Heart left ventricle (tissue), 16 donors: Measurements from ENCODE around the gene PTPRN2. TPM values are rescaled to one million over a fixed set of nuclear protein-coding genes. Genes with fewer than 3 reads are reported as not detected.
A peak's percentile ranks its signal among the peaks of the same experiment; 100 is the strongest.

ENCODE experiments used
- ATAC-seq, 4 donors: fragments of 200-7000 bp; cut with Tn5 transposase; one replicate each; pipeline ENCODE4 v1.9.1; 2020 to 2022; ENCODE audit warnings: moderate library complexity in 4 of 4, mild to moderate bottlenecking in 3 of 4, moderate number of reproducible peaks in 1 of 4
- DNase-seq, 5 donors: peaks; one replicate each; pipeline ENCODE4 v3.0.0-alpha.2; 2020
- H3K27ac ChIP-seq, 12 donors: fragments of 200-600 bp; sonication (generic) in 4 of 12; one replicate each; pipeline versions ENCODE4 v1.5.0 to v1.8.0; 2016 to 2022; ENCODE audit warnings: mild to moderate bottlenecking in 2 of 12
- H3K27me3 ChIP-seq, 9 donors: fragments of 200-600 bp; sonication (generic) in 2 of 9; one replicate each; pipeline versions ENCODE4 v1.5.1 to v1.8.0; 2016 to 2022; ENCODE audit warnings: mild to moderate bottlenecking in 3 of 9
- H3K36me3 ChIP-seq, 9 donors: fragments of 200-600 bp; sonication (generic) in 2 of 9; one replicate each; pipeline versions ENCODE4 v1.5.0 to v1.8.0; 2018 to 2022; ENCODE audit warnings: mild to moderate bottlenecking in 2 of 9
- H3K4me1 ChIP-seq, 12 donors: fragments of 200-600 bp; sonication (generic) in 4 of 12; one replicate each; pipeline versions ENCODE4 v1.5.0 to v1.8.0; 2016 to 2022; ENCODE audit warnings: mild to moderate bottlenecking in 3 of 12
- H3K4me3 ChIP-seq, 12 donors: fragments of 200-600 bp; sonication (generic) in 4 of 12; one replicate each; pipeline versions ENCODE4 v1.5.0 to v1.8.0; 2017 to 2022; ENCODE audit warnings: mild to moderate bottlenecking in 9 of 12, moderate library complexity in 4 of 12
- H3K9me3 ChIP-seq, 12 donors: fragments of 200-600 bp; sonication (generic) in 4 of 12; one replicate each; pipeline versions ENCODE4 v1.5.0 to v1.8.0; 2016 to 2022; ENCODE audit warnings: mild to moderate bottlenecking in 1 of 12
- CTCF ChIP-seq, 12 donors: fragments of 200-600 bp; sonication (generic) in 4 of 12; IDR thresholded peaks; one replicate each; pipeline versions ENCODE4 v1.5.0 to v1.8.0; 2018 to 2022; ENCODE audit warnings: antibody characterized with exemption in 12 of 12, mild to moderate bottlenecking in 5 of 12
- POLR2A ChIP-seq, 2 donors: fragments of 450-650 bp; IDR thresholded peaks; one replicate each; pipeline ENCODE4 v1.6.1; 2017; ENCODE audit warnings: antibody characterized with exemption in 2 of 2, mild to moderate bottlenecking in 2 of 2, moderate library complexity in 2 of 2
- WGBS, 4 donors: extraction: QIAGEN DNeasy Blood & Tissue Kit in 2 of 4; methylation state at CpG; one replicate each; pipeline versions ENCODE4 v1.1.5 to v1.1.7; 2013 to 2018; 5-methylcytosine and 5-hydroxymethylcytosine counted together
- intact Hi-C, 10 donors: fragments of 100-400 bp; cut with DNase I; formaldehyde crosslinking; loops; one replicate each; pipeline versions ENCODE4 v1.11.1 to v1.14.2; 2022
- polyA plus RNA-seq, 2 donors: library from polyadenylated mRNA; stranded (reverse); fragments of 200-250 nt; gene quantifications; one replicate each; pipeline ENCODE4 v1.2.3, GENCODE V29; 2013
- total RNA-seq, 9 donors: library from RNA; depleted of rRNA in 2 of 9; stranded (reverse); fragments of >200 nt in 2 of 9; fragmentation: NEBNext Ultra II Directional in 3 of 9; extraction: Animal tissue kit (Norgen Biotek cat#: 25700) in 3 of 9; gene quantifications; one replicate each; pipeline versions ENCODE4 v1.1.0 to v1.2.4, GENCODE V29; 2016 to 2023
- donor health status: ischemic (EF 13 %, LVEDD 7.1; RV severe dilation, severe dysfunction).
- donor health status: healthy with polysubstance abuse.
- donor health status: DM: no; HTN: yes; CAD: no.
- donor health status: DM: no; HTN: no; CAD: no.
- donor health status: ischemic (EF 25% LVEDD 6.9; RV normal size, moderate dysfunction).
- donor health status: ischemic (EF 25% LVEDD 5.7; RV mildly dilated, moderate dysfunction).
- donor health status: healthy.
- donor health status: DM: yes; HTN: yes; CAD: no.
- donor health status: ischemic (EF 35%, LVEDD 5.7; RV mildly dilated, moderate dysfunction).
- donor health status: nonischemic (EF 11% LVEDD 7.7; RV severe dilation, severe dysfunction).
- donor health status: DM: yes; HTN: yes; CAD: no.
- donor health status: PGD.
- donor health status: ischemic (EF 29% LVEDD 5.4; RV normal size, mild dysfunction).
- donor health status: nonischemic (EF 23%, LVEDD 6.1; RV moderate dilation, normal function).

The PTPRN2 gene
- total and polyA plus RNA-seq, 11 donors: 0.61 to 2.3 (median 1.3) TPM

DNA sequence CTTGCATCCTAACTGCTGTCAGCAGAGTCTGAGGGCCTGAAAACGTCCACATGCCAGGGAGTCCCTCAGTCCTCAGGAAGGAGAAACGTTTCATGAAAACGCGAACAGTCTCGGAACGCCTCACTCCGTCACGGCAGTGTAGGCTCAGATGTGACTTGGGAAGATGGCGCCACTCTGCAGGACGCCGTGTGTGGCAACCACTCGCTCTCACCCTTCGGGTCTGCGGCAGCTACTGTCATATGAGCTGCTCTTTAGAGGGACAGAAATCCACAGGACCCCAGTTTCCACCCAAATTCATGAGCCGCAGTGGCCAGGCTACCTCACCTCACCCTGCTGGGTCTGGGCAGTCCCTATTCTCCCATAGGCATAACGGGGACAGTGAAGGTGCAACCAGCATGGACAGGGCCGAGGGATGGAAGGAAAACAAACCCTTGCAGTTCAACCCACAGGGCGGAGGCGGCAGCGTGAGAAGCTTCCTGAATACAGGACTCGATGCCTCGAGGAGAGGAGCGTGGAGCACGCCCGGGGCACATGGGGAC is 812.5 kb downstream of the PTPRN2 start:
- H3K27me3 ChIP-seq: peaks cover 0 to 17% (median 0%) of the 10 kb centered on the region in 9 donors
- WGBS, 4 donors: 84 to 88% (median 87%) methylated on average over 25 of the region's 25 CpGs

DNA sequence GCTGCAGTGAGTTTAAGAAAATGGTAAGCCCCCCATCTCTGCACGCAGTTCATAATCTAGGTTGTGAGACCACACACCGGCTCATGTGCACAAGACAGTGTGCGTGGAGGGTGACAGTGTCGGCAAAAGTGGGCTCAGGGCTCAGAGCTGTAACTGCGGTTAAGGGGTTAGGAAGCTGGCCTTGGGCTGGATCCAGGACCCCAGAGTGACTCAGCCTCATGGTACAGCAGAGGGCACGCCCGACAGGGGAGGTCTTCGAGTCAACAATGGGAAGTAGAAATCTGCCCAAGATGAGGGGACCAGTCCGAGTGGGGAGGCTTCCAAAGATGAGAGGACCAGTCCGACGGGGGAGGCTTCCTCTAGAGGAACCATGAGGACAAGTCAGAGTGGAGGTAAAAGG is 813.1 kb downstream of the PTPRN2 start:
- TF ChIP-seq POLR2A (IDR thresholded peaks at IDR 0.05) (no peak), CTCF (IDR thresholded peaks at IDR 0.05) (no peak)
- H3K27me3 ChIP-seq: peaks cover 0 to 20% (median 0%) of the 10 kb centered on the region in 9 donors
- ATAC-seq (no peak), DNase-seq (peak in 1 of 5 donors; percentile 6)
- H3K9me3 ChIP-seq: peaks cover 0 to 14% (median 5%) of the 10 kb centered on the region in 12 donors
- H3K4me3 ChIP-seq: no peak overlapping the region
- H3K4me1 ChIP-seq: no peaks in the 10 kb centered on the region
- no peak overlapping the region for H3K27ac ChIP-seq
- no peaks in the 10 kb centered on the region for H3K36me3 ChIP-seq
- intact Hi-C loops: no loop called here
- whole genome bisulfite sequencing, 4 donors: 84 to 90% (median 85%) methylated on average over 11 of the region's 11 CpGs

More for the DNA sequence above, 812.5 kb downstream of the PTPRN2 start:
- no peak overlapping the region for H3K4me3 ChIP-seq
- H3K9me3 ChIP-seq: peaks cover 0 to 14% (median 5%) of the 10 kb centered on the region in 12 donors
- ATAC-seq: no peak
- no peak for DNase-seq
- intact Hi-C loops: no loop called here
- no peak for TF ChIP-seq POLR2A (IDR thresholded peaks at IDR 0.05)
- no peak for TF ChIP-seq CTCF (IDR thresholded peaks at IDR 0.05)
- no peaks in the 10 kb centered on the region for H3K4me1 ChIP-seq
- H3K36me3 ChIP-seq: no peaks in the 10 kb centered on the region
- H3K27ac ChIP-seq: no peak overlapping the region

DNA sequence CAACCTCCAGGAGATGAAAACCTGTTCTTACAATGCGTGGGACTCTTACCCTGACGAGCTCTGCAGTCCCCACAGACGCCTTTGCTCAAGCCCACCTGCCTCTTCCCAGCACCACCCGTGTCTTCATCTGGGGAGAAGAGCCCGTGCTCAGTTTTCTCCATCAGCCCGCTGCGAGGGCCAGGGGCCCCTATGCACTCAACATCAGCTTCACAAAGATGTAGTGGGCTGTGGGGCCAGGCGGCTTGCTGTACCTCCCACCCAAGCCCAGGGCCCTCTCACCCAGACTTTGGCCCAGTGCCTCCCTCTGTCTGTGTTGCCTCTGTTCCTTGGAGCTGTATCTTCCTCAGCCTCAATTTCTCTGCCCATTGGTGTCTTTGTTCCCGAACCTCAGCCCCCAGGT is 814.3 kb downstream of the PTPRN2 start:
- no peaks in the 10 kb centered on the region for H3K36me3 ChIP-seq
- TF ChIP-seq CTCF (IDR thresholded peaks at IDR 0.05) (no peak), POLR2A (IDR thresholded peaks at IDR 0.05) (no peak)
- 85 to 87% (median 86%) methylated on average over 9 of the region's 9 CpGs for WGBS, 4 donors
- H3K27me3 ChIP-seq: peaks cover 0 to 21% (median 0%) of the 10 kb centered on the region in 9 donors
- H3K4me3 ChIP-seq: no peak overlapping the region
- no peak for ATAC-seq
- DNase-seq: no peak
- intact Hi-C loops: no loop called here
- peaks cover 0 to 14% (median 5%) of the 10 kb centered on the region in 12 donors for H3K9me3 ChIP-seq
- H3K4me1 ChIP-seq: no peaks in the 10 kb centered on the region
- H3K27ac ChIP-seq: no peak overlapping the region

DNA sequence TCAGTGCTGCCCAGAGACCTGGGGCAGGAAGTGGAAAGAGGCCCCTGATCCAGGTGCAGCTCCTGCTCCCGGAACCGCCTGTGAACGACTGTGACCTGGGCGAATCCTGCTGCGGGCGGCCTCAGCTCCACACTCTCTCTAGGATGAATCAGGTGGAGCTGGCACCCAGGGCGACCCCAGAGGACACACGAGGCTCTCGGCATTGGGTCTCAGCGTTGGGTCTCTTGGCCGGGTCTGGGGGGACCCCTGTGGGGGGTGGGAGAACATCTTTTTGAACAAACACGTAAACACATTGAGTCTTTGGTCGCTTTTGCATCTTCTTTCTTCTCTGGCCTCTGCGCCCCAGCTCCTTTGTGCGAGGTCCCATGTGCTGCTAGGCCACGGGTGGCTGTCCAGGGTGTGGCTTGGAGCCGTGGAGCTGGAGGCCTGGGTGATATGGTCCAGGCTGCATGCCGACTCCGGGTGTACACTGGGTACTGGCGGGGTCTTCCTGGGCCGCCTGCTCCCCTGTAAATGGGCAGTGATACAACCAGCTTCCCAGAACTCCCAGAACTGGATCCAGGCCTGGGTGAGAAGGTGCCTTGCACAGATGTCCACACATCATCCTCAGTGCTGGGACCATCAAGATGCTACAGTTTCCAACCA is 815.0 kb downstream of the PTPRN2 start:
- Histone ChIP-seq H3K4me3 (no peak overlapping the region), H3K27me3 (peaks cover 0 to 22% (median 0%) of the 10 kb centered on the region in 9 donors), H3K27ac (no peak overlapping the region), H3K9me3 (peaks cover 0 to 14% (median 5%) of the 10 kb centered on the region in 12 donors), H3K36me3 (no peaks in the 10 kb centered on the region), H3K4me1 (no peaks in the 10 kb centered on the region)
- WGBS, 4 donors: 85 to 90% (median 89%) methylated on average over 21 of the region's 21 CpGs
- intact Hi-C loops: no loop called here
- TF ChIP-seq POLR2A (IDR thresholded peaks at IDR 0.05) (no peak), CTCF (IDR thresholded peaks at IDR 0.05) (no peak)
- ATAC-seq (no peak), DNase-seq (peak in 1 of 5 donors; percentile 4)
